Testis (tissue), 3 donors: ENCODE results near the gene LSS. TPM values are rescaled to one million over a fixed set of nuclear protein-coding genes. Genes with fewer than 3 reads are reported as not detected.

ENCODE experiments used
- DNase-seq: peaks from one replicate; pipeline ENCODE4 v3.0.0-alpha.2; 2019
- H3K27ac ChIP-seq, 2 donors: fragments of 200-600 bp; sonication (generic); one replicate each; pipeline ENCODE4 v1.5.1; 2019
- H3K27me3 ChIP-seq: fragments of 200-600 bp; sonication (generic); one replicate; pipeline ENCODE4 v1.5.1; 2019
- H3K36me3 ChIP-seq: fragments of 200-600 bp; sonication (generic); one replicate; pipeline ENCODE4 v1.5.1; 2017; ENCODE audit warnings: low read depth; ENCODE audit errors: missing control alignments
- H3K4me1 ChIP-seq: fragments of 200-600 bp; sonication (generic); one replicate; pipeline ENCODE4 v1.5.1; 2019
- H3K4me3 ChIP-seq, 2 donors: fragments of 200-600 bp; sonication (generic); one replicate each; pipeline ENCODE4 v1.5.1; 2017 to 2019
- H3K9me3 ChIP-seq: fragments of 200-600 bp; sonication (generic); one replicate; pipeline ENCODE4 v1.5.1; 2017
- POLR2A ChIP-seq: fragments of 450-650 bp; IDR thresholded peaks from one replicate; pipeline ENCODE4 v1.6.1; 2017; ENCODE audit warnings: antibody characterized with exemption, mild to moderate bottlenecking, moderate library complexity
- WGBS, 2 donors: methylation state at CpG; one replicate each; pipeline ENCODE4 v1.1.5; 2018; 5-methylcytosine and 5-hydroxymethylcytosine counted together
- intact Hi-C: fragments of 100-400 bp; cut with DNase I; formaldehyde crosslinking; loops from one replicate; pipeline ENCODE4 v1.15.1; 2023; ENCODE audit warnings: low total_unique reads
- polyA plus RNA-seq: library from polyadenylated mRNA; stranded (reverse); fragments of 350-450 nt; fragmentation: Illumina TruSeq; extraction: RNeasy Lipid Tissue Mini Kit (QIAGEN cat#74804); gene quantifications from one replicate; pipeline ENCODE4 v1.2.3, GENCODE V29; 2014; ENCODE audit warnings: low read depth, low replicate concordance; ENCODE audit not compliant: insufficient read depth
- total RNA-seq, 2 donors: library from RNA; depleted of rRNA; stranded (reverse); fragments of >200 nt; gene quantifications; one replicate each; pipeline ENCODE4 v1.2.3, GENCODE V29; 2016
- TF ChIP-seq, protein P1 (sequence below), 3 experiments: fragments of 450-650 bp in 2 of 3; fragments of 200-600 bp in 1 of 3; sonication (generic) in 1 of 3; IDR thresholded peaks; one replicate each; pipeline ENCODE4 v1.5.1; 2016 to 2019; ENCODE audit warnings: antibody characterized with exemption in 3 of 3, mild to moderate bottlenecking in 2 of 3, moderate library complexity in 1 of 3

Gene LSS
- total and polyA plus RNA-seq, 3 donors from 2014 or later = 35.6 to 152 (median 126) TPM

GRCh38 chr21:46248827-46249226 is 20.3 kb upstream of the LSS start:
- 93 to 98% methylated on average over 2 of the region's 2 CpGs for WGBS, 2 donors
- Histone ChIP-seq H3K36me3 (no peaks in the 10 kb centered on the region), H3K4me1 (no peaks in the 10 kb centered on the region), H3K27ac (no peak overlapping the region), H3K4me3 (no peak overlapping the region), H3K27me3 (no peaks in the 10 kb centered on the region), H3K9me3 (no peaks in the 10 kb centered on the region)
- DNase-seq = no peak
- intact Hi-C loops = no loop called here
- no peak for TF ChIP-seq POLR2A
- TF ChIP-seq, protein P1, sequence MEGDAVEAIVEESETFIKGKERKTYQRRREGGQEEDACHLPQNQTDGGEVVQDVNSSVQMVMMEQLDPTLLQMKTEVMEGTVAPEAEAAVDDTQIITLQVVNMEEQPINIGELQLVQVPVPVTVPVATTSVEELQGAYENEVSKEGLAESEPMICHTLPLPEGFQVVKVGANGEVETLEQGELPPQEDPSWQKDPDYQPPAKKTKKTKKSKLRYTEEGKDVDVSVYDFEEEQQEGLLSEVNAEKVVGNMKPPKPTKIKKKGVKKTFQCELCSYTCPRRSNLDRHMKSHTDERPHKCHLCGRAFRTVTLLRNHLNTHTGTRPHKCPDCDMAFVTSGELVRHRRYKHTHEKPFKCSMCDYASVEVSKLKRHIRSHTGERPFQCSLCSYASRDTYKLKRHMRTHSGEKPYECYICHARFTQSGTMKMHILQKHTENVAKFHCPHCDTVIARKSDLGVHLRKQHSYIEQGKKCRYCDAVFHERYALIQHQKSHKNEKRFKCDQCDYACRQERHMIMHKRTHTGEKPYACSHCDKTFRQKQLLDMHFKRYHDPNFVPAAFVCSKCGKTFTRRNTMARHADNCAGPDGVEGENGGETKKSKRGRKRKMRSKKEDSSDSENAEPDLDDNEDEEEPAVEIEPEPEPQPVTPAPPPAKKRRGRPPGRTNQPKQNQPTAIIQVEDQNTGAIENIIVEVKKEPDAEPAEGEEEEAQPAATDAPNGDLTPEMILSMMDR (IDR thresholded peaks at IDR 0.05) = no peak

DNA sequence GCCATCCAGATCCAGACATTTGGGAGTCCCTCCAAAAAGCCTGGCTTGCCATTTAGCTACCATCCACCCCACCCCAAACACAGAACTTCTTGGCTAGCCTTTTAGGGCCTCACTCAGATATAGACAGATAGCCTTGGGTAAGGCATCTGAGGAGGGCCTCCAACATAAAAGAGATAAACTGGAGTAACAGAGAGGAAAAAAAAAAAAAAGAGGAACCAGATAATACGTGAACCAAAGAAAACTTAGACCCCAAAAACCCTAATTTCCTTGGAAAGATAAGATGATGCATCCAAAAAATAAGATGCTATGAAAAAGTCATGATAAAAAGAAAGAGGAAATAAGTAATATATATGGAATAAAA is 19.8 kb upstream of the LSS start:
- no peak for TF ChIP-seq POLR2A
- TF ChIP-seq, protein P1 (IDR thresholded peaks at IDR 0.05) = no peak
- H3K4me1 ChIP-seq = no peaks in the 10 kb centered on the region
- no peaks in the 10 kb centered on the region for H3K36me3 ChIP-seq
- no peak for DNase-seq
- H3K4me3 ChIP-seq = no peak overlapping the region
- H3K9me3 ChIP-seq = no peaks in the 10 kb centered on the region
- intact Hi-C loops = no loop called here
- H3K27me3 ChIP-seq = no peaks in the 10 kb centered on the region
- WGBS, 2 donors = 80 to 91% methylated on average over 1 of the region's 1 CpG
- no peak overlapping the region for H3K27ac ChIP-seq

DNA sequence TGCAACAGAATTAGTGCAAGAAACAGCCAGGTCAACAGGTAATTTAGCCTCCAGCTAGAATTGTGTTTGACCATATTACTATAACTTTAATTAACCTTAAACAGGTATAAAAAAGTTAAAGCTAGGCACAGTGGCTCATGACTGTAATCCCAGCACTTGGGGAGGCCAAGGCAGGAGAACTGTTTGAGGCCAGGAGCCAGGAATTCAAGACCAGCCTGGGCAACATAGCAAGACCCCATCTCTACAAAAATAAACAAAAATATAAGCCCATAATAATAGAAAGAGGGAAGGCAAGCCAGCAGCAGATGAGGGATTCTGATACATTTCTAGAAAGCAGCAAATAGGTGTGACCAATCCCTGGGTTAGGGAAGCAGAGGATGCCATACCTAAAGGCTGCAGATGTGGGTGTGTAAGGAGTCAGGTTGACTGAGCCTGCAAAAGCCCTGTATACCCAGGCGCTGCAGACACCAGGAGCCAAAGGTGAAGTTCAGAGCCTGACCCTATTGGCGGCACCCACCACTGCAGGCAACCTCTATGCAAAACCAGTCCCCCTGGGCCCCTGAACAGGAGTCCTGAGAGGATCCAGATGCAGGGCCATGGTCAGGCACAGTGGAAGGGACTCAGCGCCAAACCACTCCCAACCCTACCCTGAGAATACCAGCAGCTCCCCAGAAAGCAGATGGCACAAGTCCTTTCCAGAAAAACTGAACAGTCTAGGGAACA is 19.3 kb upstream of the LSS start:
- Histone ChIP-seq H3K36me3 (no peaks in the 10 kb centered on the region), H3K27ac (no peak overlapping the region), H3K4me1 (no peaks in the 10 kb centered on the region), H3K9me3 (no peaks in the 10 kb centered on the region), H3K4me3 (no peak overlapping the region), H3K27me3 (no peaks in the 10 kb centered on the region)
- intact Hi-C loops = no loop called here
- 97% methylated on average over 3 of the region's 3 CpGs for WGBS, 2 donors
- no peak for TF ChIP-seq POLR2A
- TF ChIP-seq, protein P1 (IDR thresholded peaks at IDR 0.05) = no peak
- no peak for DNase-seq

GRCh38 chr21:46246345-46246744 is 17.8 kb upstream of the LSS start:
- H3K27me3 ChIP-seq = no peaks in the 10 kb centered on the region
- TF ChIP-seq, protein P1 (IDR thresholded peaks at IDR 0.05) = no peak
- no peak for TF ChIP-seq POLR2A
- H3K36me3 ChIP-seq = no peaks in the 10 kb centered on the region
- no peaks in the 10 kb centered on the region for H3K4me1 ChIP-seq
- H3K9me3 ChIP-seq = no peaks in the 10 kb centered on the region
- intact Hi-C loops = no loop called here
- WGBS, 2 donors = 90 to 92% methylated on average over 6 of the region's 6 CpGs
- H3K27ac ChIP-seq = no peak overlapping the region
- DNase-seq = no peak
- H3K4me3 ChIP-seq = no peak overlapping the region

DNA sequence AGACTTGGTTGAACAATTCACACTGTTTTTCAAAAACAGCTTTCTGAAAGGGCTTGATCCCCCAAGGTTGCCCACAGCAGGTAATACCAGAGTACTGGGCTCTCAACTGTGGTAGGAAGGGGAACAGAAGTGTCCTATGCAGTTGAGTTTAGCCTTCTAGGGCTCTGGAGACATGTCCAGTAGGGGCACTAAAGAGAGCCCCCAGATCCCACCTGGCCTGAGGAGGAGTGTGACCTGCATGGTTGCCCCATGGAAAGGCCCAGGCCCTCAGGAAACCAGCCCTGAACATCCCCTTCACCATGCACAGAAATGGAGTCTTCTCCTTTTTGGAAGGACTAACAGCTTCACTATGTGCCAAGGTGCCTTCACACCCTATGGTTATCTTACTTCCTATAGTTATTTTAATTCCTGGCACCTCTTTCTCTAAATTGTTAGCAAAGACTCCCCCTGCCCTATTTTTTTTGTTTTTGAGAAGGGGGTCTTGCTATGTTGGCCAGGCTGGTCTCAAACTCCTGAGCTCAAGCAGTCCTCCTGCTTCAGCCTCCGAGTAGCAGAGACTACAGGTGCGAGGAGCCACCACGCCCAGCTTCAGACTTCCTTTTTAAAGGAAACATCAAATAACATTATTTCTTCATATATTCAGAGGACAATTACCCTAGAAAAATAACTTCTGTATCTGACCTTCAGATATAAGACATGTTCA is 16.8 kb upstream of the LSS start:
- 67 to 97% methylated on average over 3 of the region's 3 CpGs for WGBS, 2 donors
- H3K27ac ChIP-seq = no peak overlapping the region

More for the DNA sequence above, 16.8 kb upstream of the LSS start:
- no peaks in the 10 kb centered on the region for H3K4me1 ChIP-seq
- TF ChIP-seq POLR2A = no peak
- TF ChIP-seq, protein P1 (IDR thresholded peaks at IDR 0.05) = no peak
- intact Hi-C loops = no loop called here
- H3K36me3 ChIP-seq = no peaks in the 10 kb centered on the region
- no peaks in the 10 kb centered on the region for H3K9me3 ChIP-seq
- H3K4me3 ChIP-seq = no peak overlapping the region
- DNase-seq = no peak
- no peaks in the 10 kb centered on the region for H3K27me3 ChIP-seq
